Ovary (tissue), 3 donors: Measurements from ENCODE around the gene PLIN4.

Experiments used
- CTCF ChIP-seq, 3 donors: fragments of 450-650 bp in 2 of 3; fragments of 200-600 bp in 1 of 3; IDR thresholded peaks; one replicate each; pipeline versions ENCODE4 v1.5.1 to v1.8.0; 2016 to 2022; ENCODE audit warnings: antibody characterized with exemption in 3 of 3, mild to moderate bottlenecking in 1 of 3
- POLR2A ChIP-seq: fragments of 450-650 bp; IDR thresholded peaks from one replicate; pipeline ENCODE4 v1.6.1; 2017; ENCODE audit warnings: antibody characterized with exemption, mild to moderate bottlenecking, moderate library complexity
- donor health status: DM: no; HTN: no; CAD: no.

DNA sequence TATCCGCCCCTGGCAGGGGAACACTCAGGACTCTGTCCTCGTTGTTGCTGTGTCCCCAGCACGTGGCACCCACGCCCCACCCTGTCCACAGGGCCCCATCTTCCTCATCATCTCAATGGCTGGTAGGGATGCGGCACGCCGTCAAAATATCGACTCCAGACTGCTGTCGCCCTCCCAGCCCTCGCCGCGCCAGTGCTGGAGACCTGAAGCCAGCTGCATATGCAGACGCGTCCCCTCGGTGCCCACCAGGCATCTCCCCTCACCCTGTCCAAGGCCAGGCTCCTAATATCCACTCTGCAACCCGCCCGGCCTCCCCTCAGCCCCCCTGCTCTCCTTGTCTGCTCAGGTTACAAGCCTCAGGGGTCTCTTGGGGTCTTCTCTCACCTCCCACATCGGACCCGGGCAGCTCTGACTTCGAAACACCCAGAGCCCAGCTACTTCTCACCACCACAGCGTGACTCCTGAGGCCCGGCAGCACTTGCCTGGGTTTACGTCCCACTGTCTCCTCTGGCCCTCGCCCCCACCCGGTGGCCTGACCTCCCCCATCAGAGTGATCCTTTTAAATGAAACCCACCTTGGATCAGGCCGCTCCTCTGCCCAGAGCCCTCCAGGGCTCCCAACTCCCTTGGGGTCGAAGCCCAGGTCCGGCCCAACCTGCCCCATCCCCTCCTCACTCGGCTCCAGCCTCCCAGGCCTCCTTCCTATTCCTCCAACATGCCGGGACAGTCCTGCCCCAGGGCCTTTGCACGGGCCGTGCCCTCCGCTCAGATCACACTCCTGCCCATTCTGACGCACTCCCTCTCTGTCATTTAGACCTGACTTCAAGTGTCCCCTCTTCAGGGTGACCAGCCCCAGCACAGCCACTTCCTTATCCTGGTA lies 12.5 kb downstream of the PLIN4 start:
- TF ChIP-seq CTCF (IDR thresholded peaks at IDR 0.05) (no peak), POLR2A (no peak)
